ENCODE measurements around the gene PNMA6E. TPM values are rescaled to one million over a fixed set of nuclear protein-coding genes. Genes with fewer than 3 reads are reported as not detected.

The PNMA6E gene
- total RNA-seq, 2 experiments from 2014 or later = not detected

GRCh38 chrX:153445106-153445855 is 44.1 kb upstream of the PNMA6E start:
- DNase-seq (no peak), ATAC-seq (no peak)
- H3K36me3 Mint-ChIP-seq (ENCODE audit: low read depth) = peaks cover 2% of the 10 kb centered on the region
- H3K9me3 Mint-ChIP-seq = no peaks in the 10 kb centered on the region
- POLR2A ChIA-PET = no interaction called here
- CTCF ChIA-PET = no interaction called here
- H3K4me3 Mint-ChIP-seq = no peak overlapping the region
- TF ChIP-seq CTCF (IDR thresholded peaks at IDR 0.05) = no peak
- no peaks in the 10 kb centered on the region for H3K27me3 Mint-ChIP-seq
- H3K4me1 Mint-ChIP-seq (ENCODE audit: low read depth) = no peaks in the 10 kb centered on the region
- no peak overlapping the region for H3K27ac Mint-ChIP-seq
- intact Hi-C loops (cut with micrococcal nuclease) = no loop called here

GRCh38 chrX:153444333-153445011 is 43.3 kb upstream of the PNMA6E start:
- ATAC-seq (no peak), DNase-seq (no peak)
- H3K4me1 Mint-ChIP-seq (ENCODE audit: low read depth) = no peaks in the 10 kb centered on the region
- no peak overlapping the region for H3K27ac Mint-ChIP-seq
- CTCF ChIA-PET = no interaction called here
- POLR2A ChIA-PET = no interaction called here
- H3K9me3 Mint-ChIP-seq = no peaks in the 10 kb centered on the region
- no peaks in the 10 kb centered on the region for H3K27me3 Mint-ChIP-seq
- H3K36me3 Mint-ChIP-seq (ENCODE audit: low read depth) = no peaks in the 10 kb centered on the region
- no peak overlapping the region for H3K4me3 Mint-ChIP-seq
- TF ChIP-seq CTCF (IDR thresholded peaks at IDR 0.05) = no peak
- intact Hi-C loops (cut with micrococcal nuclease) = no loop called here

- ChIA-PET POLR2A (no interaction called here), CTCF (no interaction called here)
- Mint-ChIP-seq H3K4me3 (no peak overlapping the region), H3K9me3 (no peaks in the 10 kb centered on the region), H3K27ac (no peak overlapping the region), H3K27me3 (peaks cover 2% of the 10 kb centered on the region), H3K4me1 (ENCODE audit: low read depth) (no peaks in the 10 kb centered on the region), H3K36me3 (ENCODE audit: low read depth) (no peaks in the 10 kb centered on the region)
- intact Hi-C loops (cut with micrococcal nuclease) = no loop called here
- TF ChIP-seq CTCF (IDR thresholded peaks at IDR 0.05) = no peak
- DNase-seq = no peak
- ATAC-seq = no peak
These were observed 42.6 kb upstream of the PNMA6E start for GRCh38 chrX:153443476-153444332.

- H3K27me3 Mint-ChIP-seq = peaks cover 4% of the 10 kb centered on the region
- DNase-seq = no peak
- ChIA-PET POLR2A (no interaction called here), CTCF (no interaction called here)
- no peak for ATAC-seq
- no peak overlapping the region for H3K4me3 Mint-ChIP-seq
- no peaks in the 10 kb centered on the region for H3K9me3 Mint-ChIP-seq
- TF ChIP-seq CTCF (IDR thresholded peaks at IDR 0.05) = no peak
- H3K4me1 Mint-ChIP-seq (ENCODE audit: low read depth) = no peaks in the 10 kb centered on the region
- intact Hi-C loops (cut with micrococcal nuclease) = no loop called here
- no peak overlapping the region for H3K27ac Mint-ChIP-seq
- no peaks in the 10 kb centered on the region for H3K36me3 Mint-ChIP-seq (ENCODE audit: low read depth)
These were observed 41.3 kb upstream of the PNMA6E start for GRCh38 chrX:153442463-153442862.

GRCh38 chrX:153441981-153442380 is 40.8 kb upstream of the PNMA6E start:
- Mint-ChIP-seq H3K4me1 (ENCODE audit: low read depth) (no peaks in the 10 kb centered on the region), H3K4me3 (no peak overlapping the region), H3K36me3 (ENCODE audit: low read depth) (no peaks in the 10 kb centered on the region), H3K27ac (no peak overlapping the region), H3K27me3 (peaks cover 4% of the 10 kb centered on the region), H3K9me3 (no peaks in the 10 kb centered on the region)
- no peak for DNase-seq
- TF ChIP-seq CTCF (IDR thresholded peaks at IDR 0.05) = no peak
- CTCF ChIA-PET = no interaction called here
- no peak for ATAC-seq
- intact Hi-C loops (cut with micrococcal nuclease) = no loop called here
- POLR2A ChIA-PET = no interaction called here
